ENCODE results near the gene SCYL2. TPM values are rescaled to one million over a fixed set of nuclear protein-coding genes. Genes with fewer than 3 reads are reported as not detected.
"Not testable (repeated sequence)": the region's sequence is repeated elsewhere in the genome, so short reads cannot be mapped to it uniquely, and the experiment has no call there.

SCYL2 gene
- 10 to 100 TPM; 25.4 to 52.4 (median 43.4) TPM for total RNA-seq

- TF ChIP-seq POLR2AphosphoS5 (IDR thresholded peaks at IDR 0.05) (peak in 1 of 3 donors; percentile 48), POLR2A (IDR thresholded peaks at IDR 0.05) (peak in 1 of 2 donors; percentile 50), EP300 (IDR thresholded peaks at IDR 0.05) (no peak)
- Histone ChIP-seq H3K27ac (peak within 1 kb of the TSS; percentile 97), H3K27me3 (no peaks in the 10 kb centered on the region), H3K4me3 (peak within 1 kb of the TSS; percentile 98), H3K36me3 (no peaks in the 10 kb centered on the region), H3K4me1 (peaks cover 37% of the 10 kb centered on the region), H3K9me3 (no peaks in the 10 kb centered on the region)
- WGBS, result 0% methylated on average over 32 of the region's 62 CpGs
- peak; percentile 98 for DNase-seq (ENCODE audit: low spot score in 2 of 2)
Measured at GRCh38 chr12:100266835-100267602, at the start of gene SCYL2, which contains the start of gene DEPDC4. Gene SCYL2 (plus strand): TSS chr12:100267177. CDS start chr12:100282971, 15,794 bp downstream. Gene DEPDC4 (minus strand): TSS chr12:100267079. CDS start chr12:100267076, 3 bp downstream.

GRCh38 chr12:100219328-100220109 lies 47.5 kb upstream of the SCYL2 start:
- Histone ChIP-seq H3K27me3 (no peaks in the 10 kb centered on the region), H3K36me3 (peaks cover 57% of the 10 kb centered on the region), H3K4me1 (no peaks in the 10 kb centered on the region), H3K9me3 (no peaks in the 10 kb centered on the region), H3K27ac (no peak overlapping the region), H3K4me3 (no peak overlapping the region)
- no peak for DNase-seq (ENCODE audit: low spot score in 2 of 2)
- WGBS, result 88% methylated on average over 5 of the region's 5 CpGs
- TF ChIP-seq POLR2A (IDR thresholded peaks at IDR 0.05), result no peak
- TF ChIP-seq POLR2AphosphoS5 (IDR thresholded peaks at IDR 0.05), result no peak
- TF ChIP-seq CTCF (IDR thresholded peaks at IDR 0.05), result no peak
- TF ChIP-seq EP300 (IDR thresholded peaks at IDR 0.05), result no peak

- H3K4me3 ChIP-seq, result no peak overlapping the region
- WGBS, result 90% methylated on average over 3 of the region's 3 CpGs
- TF ChIP-seq POLR2AphosphoS5 (IDR thresholded peaks at IDR 0.05), result no peak
- no peak for TF ChIP-seq EP300 (IDR thresholded peaks at IDR 0.05)
- no peak for TF ChIP-seq CTCF (IDR thresholded peaks at IDR 0.05)
- no peak for TF ChIP-seq POLR2A (IDR thresholded peaks at IDR 0.05)
- H3K4me1 ChIP-seq, result no peaks in the 10 kb centered on the region
- no peaks in the 10 kb centered on the region for H3K9me3 ChIP-seq
- no peaks in the 10 kb centered on the region for H3K27me3 ChIP-seq
- no peak overlapping the region for H3K27ac ChIP-seq
- no peak for DNase-seq (ENCODE audit: low spot score in 2 of 2)
- H3K36me3 ChIP-seq, result peaks cover 50% of the 10 kb centered on the region
Measured at GRCh38 chr12:100221523-100221922, 45.5 kb upstream of the SCYL2 start.

GRCh38 chr12:100222173-100222572 lies 44.8 kb upstream of the SCYL2 start:
- H3K4me1 ChIP-seq; DNase-seq (ENCODE audit: low spot score in 2 of 2); H3K4me3 ChIP-seq; H3K27me3 ChIP-seq; H3K27ac ChIP-seq; H3K9me3 ChIP-seq: not testable (repeated sequence)
- H3K36me3 ChIP-seq, result peaks cover 50% of the 10 kb centered on the region
- WGBS, result 93% methylated on average over 6 of the region's 6 CpGs

GRCh38 chr12:100225491-100225890 lies 41.5 kb upstream of the SCYL2 start:
- no peaks in the 10 kb centered on the region for H3K27me3 ChIP-seq
- H3K27ac ChIP-seq, result no peak overlapping the region
- no peak for DNase-seq (ENCODE audit: low spot score in 2 of 2)
- peaks cover 3% of the 10 kb centered on the region for H3K4me1 ChIP-seq
- peaks cover 35% of the 10 kb centered on the region for H3K36me3 ChIP-seq
- TF ChIP-seq POLR2A (IDR thresholded peaks at IDR 0.05), result no peak
- TF ChIP-seq POLR2AphosphoS5 (IDR thresholded peaks at IDR 0.05), result no peak
- TF ChIP-seq EP300 (IDR thresholded peaks at IDR 0.05), result no peak
- no peak for TF ChIP-seq CTCF (IDR thresholded peaks at IDR 0.05)
- no peak overlapping the region for H3K4me3 ChIP-seq
- no peaks in the 10 kb centered on the region for H3K9me3 ChIP-seq

- H3K9me3 ChIP-seq, result no peaks in the 10 kb centered on the region
- no peak overlapping the region for H3K4me3 ChIP-seq
- no peak for TF ChIP-seq EP300 (IDR thresholded peaks at IDR 0.05)
- no peak for TF ChIP-seq POLR2AphosphoS5 (IDR thresholded peaks at IDR 0.05)
- TF ChIP-seq CTCF (IDR thresholded peaks at IDR 0.05), result no peak
- TF ChIP-seq POLR2A (IDR thresholded peaks at IDR 0.05), result no peak
- H3K27ac ChIP-seq, result peak overlapping the region; percentile 25
- H3K27me3 ChIP-seq, result no peaks in the 10 kb centered on the region
- 85% methylated on average over 5 of the region's 5 CpGs for WGBS
- H3K36me3 ChIP-seq, result peaks cover 8% of the 10 kb centered on the region
- H3K4me1 ChIP-seq, result peaks cover 8% of the 10 kb centered on the region
- no peak for DNase-seq (ENCODE audit: low spot score in 2 of 2)
Measured at GRCh38 chr12:100229036-100229635, 37.8 kb upstream of the SCYL2 start.
